GM18909 (cell line): ENCODE measurements around the gene ATXN1.

Experiments
- ATAC-seq: cut with Tn5 transposase; IDR thresholded peaks from one replicate; pipeline ENCODE4 v1.9.1; 2021; ENCODE audit warnings: mild to moderate bottlenecking; ENCODE audit not compliant: unreplicated experiment, poor library complexity

Gene ATXN1

GRCh38 chr6:16361861-16362260 is 399.4 kb downstream of the ATXN1 start:
- no peak for ATAC-seq

- no peak for ATAC-seq
Measured at GRCh38 chr6:16361121-16361520, 400.1 kb downstream of the ATXN1 start.

- ATAC-seq = no peak
Measured at GRCh38 chr6:16360365-16360764, 400.9 kb downstream of the ATXN1 start.

GRCh38 chr6:16359563-16359962 is 401.7 kb downstream of the ATXN1 start:
- ATAC-seq = no peak

GRCh38 chr6:16358531-16359138 is 402.6 kb downstream of the ATXN1 start:
- no peak for ATAC-seq

- no peak for ATAC-seq
Measured at GRCh38 chr6:16355699-16356446, 405.4 kb downstream of the ATXN1 start.

GRCh38 chr6:16355238-16355637 is 406.0 kb downstream of the ATXN1 start:
- no peak for ATAC-seq

GRCh38 chr6:16354692-16355091 is 406.6 kb downstream of the ATXN1 start:
- ATAC-seq = no peak

GRCh38 chr6:16352821-16353438 is 408.3 kb downstream of the ATXN1 start:
- no peak for ATAC-seq

- ATAC-seq = no peak
Measured at GRCh38 chr6:16352258-16352635, 409.0 kb downstream of the ATXN1 start.

GRCh38 chr6:16349544-16349943 is 411.7 kb downstream of the ATXN1 start:
- no peak for ATAC-seq

- no peak for ATAC-seq
Measured at GRCh38 chr6:16346831-16347230, 414.4 kb downstream of the ATXN1 start.

GRCh38 chr6:16345449-16346330 is 415.6 kb downstream of the ATXN1 start:
- no peak for ATAC-seq

GRCh38 chr6:16344756-16345155 is 416.5 kb downstream of the ATXN1 start:
- no peak for ATAC-seq

GRCh38 chr6:16343593-16343992 is 417.7 kb downstream of the ATXN1 start:
- ATAC-seq = no peak

- ATAC-seq = no peak
Measured at GRCh38 chr6:16339265-16339587, 422.0 kb downstream of the ATXN1 start.

- no peak for ATAC-seq
Measured at GRCh38 chr6:16338577-16339264, 422.5 kb downstream of the ATXN1 start.

- ATAC-seq = no peak
Measured at GRCh38 chr6:16337295-16337975, 423.8 kb downstream of the ATXN1 start.

GRCh38 chr6:16336911-16337294 is 424.4 kb downstream of the ATXN1 start:
- no peak for ATAC-seq
